Measurements from ENCODE around the gene EFCAB6.

EFCAB6 gene

GRCh38 chr22:43535741-43536140 is 276.4 kb downstream of the EFCAB6 start:
- peaks cover 9% of the 10 kb centered on the region for H3K27me3 ChIP-seq (replicated peaks; ENCODE audit: control insufficient read depth, insufficient read depth, low read length)
- H3K4me1 ChIP-seq (ENCODE audit: control insufficient read depth, insufficient read depth, low read length) = no peaks in the 10 kb centered on the region
- no peak overlapping the region for H3K9ac ChIP-seq (ENCODE audit: low read length)
- H3K4me3 ChIP-seq (ENCODE audit: low read length) = no peak overlapping the region
- DNase-seq (ENCODE audit: low read depth) = no peak
- no peaks in the 10 kb centered on the region for H3K36me3 ChIP-seq (ENCODE audit: control insufficient read depth, insufficient read depth, low read length, severe bottlenecking)
- no peaks in the 10 kb centered on the region for H3K9me3 ChIP-seq (ENCODE audit: control insufficient read depth, low read length)

- no peak for DNase-seq (ENCODE audit: low read depth)
- Histone ChIP-seq H3K9ac (ENCODE audit: low read length) (no peak overlapping the region), H3K27me3 (replicated peaks; ENCODE audit: control insufficient read depth, insufficient read depth, low read length) (peaks cover 9% of the 10 kb centered on the region), H3K4me3 (ENCODE audit: low read length) (no peak overlapping the region), H3K4me1 (ENCODE audit: control insufficient read depth, insufficient read depth, low read length) (no peaks in the 10 kb centered on the region), H3K36me3 (ENCODE audit: control insufficient read depth, insufficient read depth, low read length, severe bottlenecking) (no peaks in the 10 kb centered on the region), H3K9me3 (ENCODE audit: control insufficient read depth, low read length) (no peaks in the 10 kb centered on the region)
These were observed 276.8 kb downstream of the EFCAB6 start for GRCh38 chr22:43535336-43535735.

- Histone ChIP-seq H3K4me1 (ENCODE audit: control insufficient read depth, insufficient read depth, low read length) (no peaks in the 10 kb centered on the region), H3K9me3 (ENCODE audit: control insufficient read depth, low read length) (no peaks in the 10 kb centered on the region), H3K4me3 (ENCODE audit: low read length) (no peak overlapping the region), H3K36me3 (ENCODE audit: control insufficient read depth, insufficient read depth, low read length, severe bottlenecking) (no peaks in the 10 kb centered on the region), H3K27me3 (replicated peaks; ENCODE audit: control insufficient read depth, insufficient read depth, low read length) (peaks cover 9% of the 10 kb centered on the region), H3K9ac (ENCODE audit: low read length) (no peak overlapping the region)
- no peak for DNase-seq (ENCODE audit: low read depth)
These were observed 277.2 kb downstream of the EFCAB6 start for GRCh38 chr22:43534916-43535315.

- Histone ChIP-seq H3K9ac (ENCODE audit: low read length) (no peak overlapping the region), H3K4me3 (ENCODE audit: low read length) (no peak overlapping the region), H3K27me3 (replicated peaks; ENCODE audit: control insufficient read depth, insufficient read depth, low read length) (peaks cover 2% of the 10 kb centered on the region), H3K36me3 (ENCODE audit: control insufficient read depth, insufficient read depth, low read length, severe bottlenecking) (no peaks in the 10 kb centered on the region), H3K4me1 (ENCODE audit: control insufficient read depth, insufficient read depth, low read length) (no peaks in the 10 kb centered on the region), H3K9me3 (ENCODE audit: control insufficient read depth, low read length) (peaks cover 9% of the 10 kb centered on the region)
- no peak for DNase-seq (ENCODE audit: low read depth)
These were observed 278.3 kb downstream of the EFCAB6 start for GRCh38 chr22:43533656-43534428.

- Histone ChIP-seq H3K9ac (ENCODE audit: low read length) (no peak overlapping the region), H3K27me3 (replicated peaks; ENCODE audit: control insufficient read depth, insufficient read depth, low read length) (no peaks in the 10 kb centered on the region), H3K36me3 (ENCODE audit: control insufficient read depth, insufficient read depth, low read length, severe bottlenecking) (no peaks in the 10 kb centered on the region), H3K4me3 (ENCODE audit: low read length) (no peak overlapping the region), H3K9me3 (ENCODE audit: control insufficient read depth, low read length) (peaks cover 9% of the 10 kb centered on the region), H3K4me1 (ENCODE audit: control insufficient read depth, insufficient read depth, low read length) (no peaks in the 10 kb centered on the region)
- no peak for DNase-seq (ENCODE audit: low read depth)
These were observed 279.0 kb downstream of the EFCAB6 start for GRCh38 chr22:43533156-43533530.

GRCh38 chr22:43532301-43533155 is 279.6 kb downstream of the EFCAB6 start:
- no peak for DNase-seq (ENCODE audit: low read depth)
- no peaks in the 10 kb centered on the region for H3K36me3 ChIP-seq (ENCODE audit: control insufficient read depth, insufficient read depth, low read length, severe bottlenecking)
- H3K27me3 ChIP-seq (replicated peaks; ENCODE audit: control insufficient read depth, insufficient read depth, low read length) = no peaks in the 10 kb centered on the region
- H3K9ac ChIP-seq (ENCODE audit: low read length) = no peak overlapping the region
- no peak overlapping the region for H3K4me3 ChIP-seq (ENCODE audit: low read length)
- no peaks in the 10 kb centered on the region for H3K4me1 ChIP-seq (ENCODE audit: control insufficient read depth, insufficient read depth, low read length)
- H3K9me3 ChIP-seq (ENCODE audit: control insufficient read depth, low read length) = peaks cover 9% of the 10 kb centered on the region

- H3K4me3 ChIP-seq (ENCODE audit: low read length) = no peak overlapping the region
- no peak overlapping the region for H3K9ac ChIP-seq (ENCODE audit: low read length)
- H3K36me3 ChIP-seq (ENCODE audit: control insufficient read depth, insufficient read depth, low read length, severe bottlenecking) = no peaks in the 10 kb centered on the region
- no peaks in the 10 kb centered on the region for H3K4me1 ChIP-seq (ENCODE audit: control insufficient read depth, insufficient read depth, low read length)
- H3K27me3 ChIP-seq (replicated peaks; ENCODE audit: control insufficient read depth, insufficient read depth, low read length) = peaks cover 5% of the 10 kb centered on the region
- no peak for DNase-seq (ENCODE audit: low read depth)
- peaks cover 9% of the 10 kb centered on the region for H3K9me3 ChIP-seq (ENCODE audit: control insufficient read depth, low read length)
These were observed 280.5 kb downstream of the EFCAB6 start for GRCh38 chr22:43531651-43532050.

- no peak overlapping the region for H3K9ac ChIP-seq (ENCODE audit: low read length)
These were observed 281.5 kb downstream of the EFCAB6 start for GRCh38 chr22:43530349-43531201.

GRCh38 chr22:43529934-43530333 is 282.2 kb downstream of the EFCAB6 start:
- peaks cover 10% of the 10 kb centered on the region for H3K27me3 ChIP-seq (replicated peaks; ENCODE audit: control insufficient read depth, insufficient read depth, low read length)
- no peaks in the 10 kb centered on the region for H3K36me3 ChIP-seq (ENCODE audit: control insufficient read depth, insufficient read depth, low read length, severe bottlenecking)
- H3K4me3 ChIP-seq (ENCODE audit: low read length) = no peak overlapping the region
- DNase-seq (ENCODE audit: low read depth) = no peak
- H3K9ac ChIP-seq (ENCODE audit: low read length) = no peak overlapping the region
- H3K4me1 ChIP-seq (ENCODE audit: control insufficient read depth, insufficient read depth, low read length) = no peaks in the 10 kb centered on the region
- H3K9me3 ChIP-seq (ENCODE audit: control insufficient read depth, low read length) = peaks cover 9% of the 10 kb centered on the region

More at GRCh38 chr22:43530349-43531201, 281.5 kb downstream of the EFCAB6 start:
- H3K36me3 ChIP-seq (ENCODE audit: control insufficient read depth, insufficient read depth, low read length, severe bottlenecking) = no peaks in the 10 kb centered on the region
- no peak for DNase-seq (ENCODE audit: low read depth)
- no peaks in the 10 kb centered on the region for H3K4me1 ChIP-seq (ENCODE audit: control insufficient read depth, insufficient read depth, low read length)
- peaks cover 9% of the 10 kb centered on the region for H3K9me3 ChIP-seq (ENCODE audit: control insufficient read depth, low read length)
- no peak overlapping the region for H3K4me3 ChIP-seq (ENCODE audit: low read length)
- peaks cover 10% of the 10 kb centered on the region for H3K27me3 ChIP-seq (replicated peaks; ENCODE audit: control insufficient read depth, insufficient read depth, low read length)

GRCh38 chr22:43529461-43529860 is 282.6 kb downstream of the EFCAB6 start:
- Histone ChIP-seq H3K9me3 (ENCODE audit: control insufficient read depth, low read length) (peaks cover 9% of the 10 kb centered on the region), H3K9ac (ENCODE audit: low read length) (no peak overlapping the region), H3K36me3 (ENCODE audit: control insufficient read depth, insufficient read depth, low read length, severe bottlenecking) (no peaks in the 10 kb centered on the region), H3K4me1 (ENCODE audit: control insufficient read depth, insufficient read depth, low read length) (no peaks in the 10 kb centered on the region), H3K27me3 (replicated peaks; ENCODE audit: control insufficient read depth, insufficient read depth, low read length) (peaks cover 10% of the 10 kb centered on the region), H3K4me3 (ENCODE audit: low read length) (no peak overlapping the region)
- DNase-seq (ENCODE audit: low read depth) = no peak

Measured in adipocyte (in vitro differentiated cells).